NCI-H82 (cell line): ENCODE data around the gene HOXC9.
"Not testable (repeated sequence)": the region's sequence is repeated elsewhere in the genome, so short reads cannot be mapped to it uniquely, and the experiment has no call there.

Experiments
- DNase-seq: peaks from one replicate; lab custom pipeline; 2025; lab: John Stamatoyannopoulos, UW

Gene HOXC9

GRCh38 chr12:54040148-54040494 lies 40.2 kb downstream of the HOXC9 start:
- DNase-seq = peak; percentile 74

DNA sequence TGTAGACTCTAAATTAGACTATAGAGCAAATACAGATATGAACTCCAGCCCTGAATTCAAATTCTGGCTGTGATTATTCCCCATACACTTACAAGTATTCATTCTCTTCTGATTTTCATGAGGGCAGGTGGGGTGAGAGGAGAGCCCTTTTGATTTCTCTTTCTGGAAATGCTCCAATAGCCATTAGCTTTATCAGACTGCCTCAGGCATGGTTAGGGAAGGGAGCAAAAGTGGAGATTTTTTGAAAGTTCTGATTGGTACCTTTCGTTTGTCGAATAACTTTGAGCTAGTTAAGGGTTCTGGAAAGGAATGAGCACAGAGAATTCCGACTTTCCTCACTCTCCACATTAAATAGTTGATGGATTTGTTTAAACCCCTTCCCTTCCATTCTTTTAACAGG lies 40.7 kb downstream of the HOXC9 start:
- no peak for DNase-seq

- no peak for DNase-seq
Observed at GRCh38 chr12:54041097-54041690, 41.2 kb downstream of the HOXC9 start.

DNA sequence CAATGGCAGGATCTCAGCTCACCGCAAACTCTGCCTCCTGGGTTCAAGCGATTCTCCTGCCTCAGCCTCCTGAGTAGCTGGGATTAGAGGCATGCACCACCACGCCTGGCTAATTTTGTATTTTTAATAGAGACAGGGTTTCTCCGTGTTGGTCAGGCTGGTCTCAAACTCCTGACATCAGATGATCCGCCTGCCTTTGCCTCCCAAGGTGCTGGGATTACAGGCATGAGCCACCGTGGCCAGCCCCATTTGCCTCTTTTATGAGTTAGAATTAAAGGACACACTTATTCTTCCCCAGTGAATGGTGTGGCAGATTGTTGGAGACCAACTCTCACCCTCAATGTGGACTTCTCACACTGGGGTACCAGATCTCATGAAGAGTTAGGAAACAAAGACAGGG lies 42.1 kb downstream of the HOXC9 start:
- DNase-seq = not testable (repeated sequence)

- peak; percentile 71 for DNase-seq
Observed at GRCh38 chr12:54042970-54043853, 43.3 kb downstream of the HOXC9 start.

DNA sequence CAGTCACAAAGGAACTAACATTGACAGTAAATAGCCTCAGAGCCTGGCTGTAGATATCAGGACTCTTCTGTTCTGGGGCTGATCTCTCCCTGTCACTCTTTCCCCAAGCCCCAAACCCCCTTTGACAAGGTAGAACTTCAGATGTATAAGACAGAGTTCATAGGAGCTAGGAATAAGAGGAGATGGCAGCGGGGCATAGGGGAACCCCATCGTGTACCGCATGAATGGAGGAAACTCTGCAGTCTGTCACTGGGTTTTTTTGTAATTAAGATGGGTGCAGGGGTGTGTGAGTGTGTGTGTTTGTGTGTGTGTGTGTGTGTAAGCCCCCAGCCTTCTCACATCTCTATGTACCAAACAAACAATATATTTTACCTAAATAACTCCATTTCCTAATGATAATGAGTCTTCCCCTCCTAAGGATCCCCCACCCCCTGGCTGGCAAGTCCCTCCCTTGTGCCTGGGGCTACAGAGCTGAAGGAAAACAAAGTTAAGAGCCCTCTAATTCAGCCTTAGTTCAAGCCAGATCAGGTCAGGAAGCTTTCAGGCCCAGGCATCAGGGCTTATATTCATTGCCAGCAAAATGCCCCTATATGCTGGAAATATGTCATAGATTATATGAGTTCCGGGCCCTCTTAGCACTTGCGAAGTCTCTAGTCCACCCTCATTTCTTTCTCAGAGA lies 44.6 kb downstream of the HOXC9 start:
- no peak for DNase-seq

DNA sequence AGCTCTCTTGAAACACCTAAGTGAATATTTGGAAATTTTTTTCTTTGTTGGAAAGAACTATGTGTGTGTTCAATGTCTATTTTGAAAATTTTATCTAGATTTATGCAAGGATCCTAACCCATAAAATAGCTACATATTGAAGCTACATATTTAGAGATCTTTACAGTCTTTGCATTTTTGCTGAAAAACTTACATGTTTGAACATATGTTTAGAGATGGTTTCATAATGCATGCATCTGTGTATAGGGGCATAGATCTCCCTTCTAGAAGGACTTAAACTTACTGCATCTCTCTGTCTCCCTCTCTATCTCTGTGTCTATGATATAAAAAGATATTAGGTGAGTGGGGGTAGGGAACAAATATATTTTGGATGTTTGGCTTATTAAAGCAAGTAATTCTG lies 45.4 kb downstream of the HOXC9 start:
- DNase-seq = no peak

DNA sequence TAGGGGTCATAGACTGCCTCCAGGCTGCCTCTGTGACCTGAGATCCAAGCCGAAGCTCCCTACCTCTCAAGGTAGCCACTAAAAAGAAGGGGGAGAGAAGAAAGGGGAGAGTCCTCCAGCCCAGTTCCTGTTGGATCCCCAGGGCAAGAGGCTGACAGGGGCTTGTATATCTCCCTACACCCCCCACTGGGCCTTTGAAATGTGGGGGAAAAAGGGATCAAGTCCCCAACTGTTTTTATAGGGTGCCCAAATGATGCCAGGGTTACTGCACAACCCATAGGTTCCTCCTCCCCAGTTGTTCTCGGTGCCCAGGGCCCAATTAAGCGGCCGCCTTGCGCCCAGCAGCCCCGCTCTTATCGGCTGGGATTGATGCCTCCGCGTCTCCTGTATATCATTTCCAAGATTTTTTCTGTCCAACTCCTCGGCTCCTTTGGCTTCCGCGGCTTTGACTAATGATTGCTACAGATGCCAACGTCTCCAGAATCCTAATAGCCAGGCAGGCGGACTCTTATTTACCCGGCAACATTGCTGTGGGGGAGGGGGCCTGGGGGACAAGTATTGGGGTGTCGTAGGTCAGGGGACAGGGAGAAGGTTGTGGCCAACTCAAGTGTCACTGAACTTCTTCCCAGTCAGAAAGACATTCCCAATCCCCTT lies 46.0 kb downstream of the HOXC9 start:
- no peak for DNase-seq

- DNase-seq = no peak
Observed at GRCh38 chr12:54046809-54047159, 46.8 kb downstream of the HOXC9 start.

DNA sequence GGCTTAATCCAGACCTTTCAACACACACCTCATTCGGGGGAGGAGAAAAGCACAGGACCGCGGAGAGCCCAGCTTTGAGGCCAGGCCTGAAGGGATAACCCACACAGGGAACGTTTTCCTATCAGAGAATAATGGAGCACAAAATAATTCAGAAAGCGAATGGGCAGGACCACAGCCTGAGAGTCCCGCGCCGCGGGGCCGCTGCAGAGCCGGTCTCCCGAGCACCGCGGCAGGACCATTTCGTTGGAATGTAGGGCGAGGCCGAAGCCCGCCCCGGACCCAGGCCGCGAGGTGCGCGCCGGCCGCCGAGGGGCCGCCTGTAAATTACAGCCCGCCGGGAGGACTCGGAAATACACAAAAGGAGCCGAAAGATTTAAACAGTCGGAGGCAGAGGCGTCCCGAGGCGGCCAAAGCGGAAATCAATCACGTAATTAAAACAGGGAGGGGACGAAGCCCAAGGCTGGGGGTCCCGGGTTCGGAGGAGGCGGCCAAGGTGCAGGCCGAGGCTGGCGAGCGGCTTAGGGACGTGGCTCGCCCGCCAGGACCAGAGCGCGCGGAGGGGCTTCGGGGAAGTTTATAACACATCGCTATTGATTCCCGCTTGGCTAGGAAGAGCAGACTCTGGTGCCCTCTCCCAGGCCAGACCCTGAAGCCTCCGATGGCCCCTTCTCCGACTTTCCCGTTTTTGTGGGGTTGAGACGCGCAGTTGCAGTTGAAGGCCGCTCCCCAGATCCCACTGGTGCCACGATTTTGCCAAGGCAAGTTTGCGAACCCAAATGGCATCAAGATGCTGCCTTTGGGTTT lies 47.4 kb downstream of the HOXC9 start:
- DNase-seq = no peak

DNA sequence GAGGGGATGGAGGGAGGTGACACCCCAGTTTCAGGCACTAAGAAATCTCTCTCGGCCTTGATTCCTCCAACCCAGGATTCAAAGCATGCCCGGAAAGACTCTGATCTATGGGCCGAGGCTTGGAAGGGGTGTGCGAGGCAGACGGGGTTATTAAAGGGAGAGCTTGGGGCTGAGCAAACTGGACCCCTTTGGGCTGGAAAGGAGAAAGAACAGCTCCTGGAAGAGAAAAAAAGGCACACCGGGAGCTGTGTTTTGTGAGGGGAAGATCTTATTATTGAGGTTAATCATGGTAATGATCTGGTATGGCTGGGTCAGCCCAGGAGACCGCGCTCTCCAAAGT lies 48.0 kb downstream of the HOXC9 start:
- DNase-seq = no peak

DNA sequence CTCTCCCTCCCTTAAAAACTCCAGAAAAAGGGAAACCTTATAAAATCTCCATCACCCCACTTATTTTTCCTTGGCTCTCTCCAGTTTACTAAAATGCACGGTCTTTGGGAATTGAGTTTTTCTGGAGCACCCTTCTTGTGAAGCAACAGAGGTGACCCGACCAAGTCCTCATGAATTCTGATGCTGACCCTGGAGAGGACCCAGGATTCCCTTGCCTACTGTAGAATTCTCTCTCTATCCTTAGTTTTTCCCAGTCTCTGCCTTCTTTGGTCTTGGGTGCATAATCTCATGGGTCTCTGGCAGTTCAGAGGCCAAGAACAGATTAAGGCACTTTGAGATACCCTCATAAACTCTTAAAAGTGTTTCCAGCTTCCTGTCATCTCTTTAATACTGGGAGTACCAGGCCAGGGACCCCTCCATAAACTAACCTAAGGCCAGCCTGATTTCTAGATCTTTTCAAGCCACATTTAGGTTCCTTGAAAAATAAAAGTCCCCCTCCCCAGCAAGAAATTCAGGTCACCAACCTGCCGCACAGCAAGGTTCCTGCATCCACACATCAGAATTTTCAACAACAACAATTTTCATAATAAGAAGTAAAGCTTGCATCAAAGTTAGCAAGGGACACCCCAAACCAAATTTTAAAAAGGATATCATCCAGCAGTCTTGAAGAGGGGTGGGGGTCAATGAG lies 48.6 kb downstream of the HOXC9 start:
- DNase-seq = no peak

DNA sequence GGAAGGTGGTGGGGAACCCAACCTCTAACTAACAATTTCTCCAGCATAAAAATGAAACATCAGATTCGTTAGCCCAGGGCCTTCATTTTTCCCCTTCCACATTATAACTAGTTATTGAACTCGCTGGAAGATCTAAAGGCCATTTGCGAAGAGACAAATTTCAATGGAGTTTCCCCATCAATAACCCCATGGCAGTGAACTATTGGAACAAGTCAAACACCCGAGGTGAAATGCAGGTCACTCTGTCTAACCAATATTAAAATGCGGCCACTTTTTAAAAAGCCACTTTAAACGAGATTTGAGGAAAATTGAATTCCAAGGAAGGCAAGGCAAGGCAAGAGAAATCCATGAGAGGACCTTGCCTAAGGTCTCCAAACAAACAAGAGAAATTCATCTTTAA lies 49.1 kb downstream of the HOXC9 start:
- DNase-seq = no peak

DNA sequence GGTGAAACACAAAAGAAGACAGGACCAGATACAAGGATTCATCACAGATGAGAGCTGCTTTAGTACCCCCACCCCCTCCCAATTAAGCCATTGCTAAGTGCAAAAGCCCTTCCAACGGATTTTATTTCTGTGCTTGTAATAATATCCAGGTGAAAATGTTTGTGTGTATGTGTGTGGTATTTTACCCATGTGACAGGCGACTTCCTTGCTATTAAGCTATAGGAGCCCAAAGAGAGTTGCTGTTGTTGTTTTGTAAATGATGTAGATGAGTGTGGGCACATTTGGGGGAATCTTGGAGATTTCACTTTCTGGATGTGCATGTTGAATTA lies 50.5 kb downstream of the HOXC9 start:
- peak; percentile 54 for DNase-seq

DNA sequence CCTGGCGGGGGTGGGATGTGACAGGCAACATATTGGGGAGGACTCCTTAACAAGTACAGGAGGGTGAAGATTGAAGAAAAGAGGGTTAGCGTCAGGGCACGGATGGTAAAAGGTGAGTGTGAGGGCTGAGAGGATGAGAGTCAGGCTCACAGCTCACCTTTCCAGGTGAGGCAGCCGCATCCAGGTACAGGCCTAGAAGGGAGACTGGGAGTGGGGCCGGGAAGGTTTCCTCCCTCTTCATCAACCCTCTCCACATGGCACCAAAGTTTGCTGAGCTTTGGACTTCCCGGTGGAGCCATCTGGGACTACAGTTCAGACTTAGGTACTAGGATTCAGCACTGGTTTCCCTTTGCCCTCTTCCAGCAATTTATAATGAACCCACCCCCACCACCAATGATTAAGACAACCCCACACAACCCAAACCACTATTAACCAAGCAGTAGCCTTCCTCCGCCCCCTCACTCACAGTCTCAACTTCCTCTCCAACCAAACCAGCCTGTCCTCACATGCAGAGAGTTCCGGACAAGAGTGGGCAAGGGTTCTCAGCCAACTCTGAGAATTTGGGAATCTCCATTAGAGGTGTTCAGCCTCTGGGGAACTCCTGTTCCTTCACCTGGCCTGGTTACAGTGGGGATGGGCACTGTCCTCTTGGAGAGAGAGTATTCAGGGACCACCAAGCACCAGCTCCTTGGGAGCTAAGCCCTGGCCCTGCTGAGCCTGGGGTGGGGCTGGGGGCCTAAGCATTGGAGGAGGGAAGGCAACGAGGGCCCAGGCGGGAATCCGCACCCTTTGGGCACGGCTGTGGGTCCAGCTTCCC lies 51.3 kb downstream of the HOXC9 start:
- peak; percentile 51 for DNase-seq

DNA sequence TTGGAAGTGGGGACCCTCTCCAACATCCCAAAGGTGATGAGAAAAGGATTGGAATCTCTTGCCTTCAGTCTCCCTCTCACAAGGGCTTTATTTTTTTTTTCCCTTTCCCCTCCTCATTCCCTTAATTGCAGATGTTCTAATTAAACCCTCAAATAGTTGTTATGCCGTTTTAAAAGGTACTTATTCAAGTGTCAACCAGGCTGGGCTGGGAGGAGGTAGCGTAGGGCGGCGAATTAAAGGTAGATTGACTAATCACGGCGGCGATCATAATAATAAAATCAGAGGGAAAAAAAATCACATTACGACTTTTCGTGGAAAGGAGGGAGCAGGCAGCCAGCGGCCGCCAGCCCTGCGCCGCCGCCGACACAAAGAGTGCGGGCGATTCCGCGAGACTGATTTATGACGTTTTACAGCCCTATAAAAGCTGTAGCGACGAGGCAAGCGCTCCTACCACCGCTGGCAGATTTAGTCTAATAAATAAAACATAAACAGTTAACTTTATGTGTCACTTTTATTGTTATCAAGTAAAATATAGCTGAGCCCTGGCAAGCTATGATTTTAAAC lies 52.0 kb downstream of the HOXC9 start:
- peak; percentile 62 for DNase-seq

DNA sequence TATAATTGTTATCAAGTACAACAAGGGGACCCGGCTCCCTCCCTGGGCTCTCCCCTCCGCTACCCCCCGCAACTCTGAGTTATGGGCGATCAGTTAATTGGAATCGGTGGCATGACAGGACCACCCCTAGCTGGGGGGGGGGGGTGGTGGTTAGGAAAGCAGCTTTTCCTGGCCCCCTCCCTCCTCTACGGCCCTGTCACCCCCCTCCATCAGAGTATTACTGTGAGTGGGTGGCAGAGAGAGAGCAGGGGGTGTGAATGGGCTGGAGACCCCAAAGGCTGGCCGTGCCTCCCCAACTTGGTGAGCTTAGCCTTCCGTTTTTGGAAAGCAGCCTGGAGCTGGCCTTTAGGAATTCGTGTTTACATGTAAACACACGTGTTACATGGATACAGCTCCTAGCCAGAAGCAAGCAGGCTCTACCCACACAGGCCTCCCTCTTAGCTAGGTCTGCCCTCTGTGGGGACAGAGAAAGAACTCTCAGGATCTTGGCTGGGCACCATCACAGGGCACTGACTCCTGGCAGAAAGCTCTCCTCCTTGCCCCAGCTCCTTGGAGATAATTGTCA lies 52.6 kb downstream of the HOXC9 start:
- DNase-seq = peak; percentile 68
